Activated CD4-positive, alpha-beta T cell treated with anti-CD3 and anti-CD28 coated beads for 4 hours (primary cell): ENCODE measurements around the gene SPECC1.
"Not testable (repeated sequence)": the region's sequence is repeated elsewhere in the genome, so short reads cannot be mapped to it uniquely, and the experiment has no call there.

ENCODE experiments used
- DNase-seq, 2 donors: peaks; one replicate each; pipeline ENCODE4 v3.0.0-alpha.2; 2020

Gene SPECC1

GRCh38 chr17:20184977-20185619, 175.9 kb downstream of the SPECC1 start:
- no peak for DNase-seq

GRCh38 chr17:20187049-20187448, 177.9 kb downstream of the SPECC1 start:
- no peak for DNase-seq

- no peak for DNase-seq
Measured at GRCh38 chr17:20189302-20189701, 180.1 kb downstream of the SPECC1 start.

DNA sequence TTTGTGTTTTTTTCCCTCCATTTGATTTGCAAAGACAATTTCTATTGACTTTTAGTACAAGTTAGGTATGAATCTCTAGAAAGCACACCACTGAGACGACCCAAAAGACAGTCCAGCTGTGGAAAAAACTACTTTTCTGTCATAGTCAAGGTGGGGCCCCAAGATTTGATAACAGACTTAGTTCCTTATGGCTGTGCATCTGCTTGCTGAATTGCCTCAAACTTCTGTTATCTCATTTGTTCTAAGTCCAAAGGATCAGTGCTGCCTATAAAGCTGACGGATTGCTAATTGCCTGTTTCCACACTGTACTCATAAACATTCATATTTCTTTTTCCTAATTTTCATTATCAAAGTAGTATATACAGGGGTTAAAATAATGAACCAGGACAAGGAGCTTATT, 180.8 kb downstream of the SPECC1 start:
- no peak for DNase-seq

- DNase-seq: no peak
Measured at GRCh38 chr17:20190605-20191004, 181.4 kb downstream of the SPECC1 start.

- DNase-seq: no peak
Measured at GRCh38 chr17:20191056-20191455, 181.9 kb downstream of the SPECC1 start.

- not testable (repeated sequence) for DNase-seq
Measured at GRCh38 chr17:20196286-20196685, 187.1 kb downstream of the SPECC1 start.

DNA sequence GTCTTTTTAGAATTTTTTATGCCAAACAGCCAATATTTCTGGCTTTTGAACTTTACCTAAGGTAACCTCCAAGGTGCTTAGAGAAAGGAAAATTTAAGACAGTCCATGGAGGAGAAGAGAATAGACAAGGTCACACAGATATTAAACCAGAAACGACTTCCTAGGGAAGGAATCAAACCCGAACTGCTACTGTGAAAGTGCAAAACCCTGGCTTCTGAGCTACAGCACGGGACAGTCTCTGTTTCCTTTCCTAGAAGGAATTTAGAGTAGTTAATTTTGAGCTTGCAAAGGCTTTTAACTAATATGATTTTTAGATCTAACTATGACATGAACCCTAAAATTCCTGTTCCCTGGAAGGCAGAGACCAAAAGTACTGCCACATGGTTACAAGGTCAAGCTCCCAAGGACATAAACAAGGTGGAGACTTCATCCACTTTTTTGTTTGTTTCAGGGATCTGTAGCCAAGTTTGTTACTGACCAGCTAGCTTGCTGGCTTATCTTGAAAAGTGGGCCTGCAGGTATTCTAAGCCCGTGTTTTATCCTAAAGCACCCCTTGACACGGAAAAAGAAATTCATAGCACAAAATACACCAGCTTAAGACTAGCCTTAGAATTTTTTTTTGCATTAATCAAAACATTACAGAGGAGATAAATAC, 188.2 kb downstream of the SPECC1 start:
- no peak for DNase-seq

- no peak for DNase-seq
Measured at GRCh38 chr17:20200016-20200795, 191.0 kb downstream of the SPECC1 start.

- DNase-seq: no peak
Measured at GRCh38 chr17:20200865-20201458, 191.8 kb downstream of the SPECC1 start.

GRCh38 chr17:20202141-20202621, 193.0 kb downstream of the SPECC1 start:
- no peak for DNase-seq

DNA sequence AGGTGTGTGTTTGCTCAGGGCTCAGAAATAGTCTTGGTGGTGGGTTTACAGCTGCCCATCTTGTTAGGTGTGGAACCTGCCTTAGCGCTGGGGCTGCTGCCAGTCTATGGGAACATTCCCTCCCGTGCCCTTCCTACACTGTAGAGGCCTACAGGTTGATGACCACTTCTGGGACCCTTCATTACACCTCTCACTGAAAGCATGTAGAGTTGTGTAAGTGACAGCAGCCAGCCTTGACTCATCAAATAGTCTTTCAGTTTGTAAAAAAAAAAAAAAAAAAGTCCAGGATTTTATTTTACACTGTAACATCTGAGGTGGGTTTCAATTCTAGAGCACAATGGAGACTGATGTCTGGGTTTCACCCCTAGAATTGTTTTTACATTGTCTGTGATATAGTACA, 193.9 kb downstream of the SPECC1 start:
- DNase-seq: no peak

- DNase-seq: no peak
Measured at GRCh38 chr17:20203761-20204263, 194.7 kb downstream of the SPECC1 start.

DNA sequence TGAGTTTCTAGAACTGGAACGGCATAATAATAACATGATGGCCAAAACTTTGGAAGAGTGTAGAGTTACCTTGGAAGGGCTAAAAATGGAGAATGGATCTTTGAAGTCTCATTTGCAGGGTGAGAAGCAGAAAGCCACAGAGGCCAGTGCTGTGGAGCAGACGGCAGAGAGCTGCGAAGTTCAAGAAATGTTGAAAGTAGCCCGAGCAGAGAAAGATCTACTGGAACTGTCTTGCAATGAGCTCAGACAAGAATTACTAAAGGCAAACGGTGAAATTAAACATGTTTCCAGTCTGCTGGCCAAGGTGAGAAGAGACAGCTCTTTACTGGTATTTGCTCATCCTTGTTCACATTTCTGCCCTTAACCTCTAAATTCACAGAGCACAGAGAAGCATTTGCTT, 196.4 kb downstream of the SPECC1 start:
- DNase-seq: no peak

DNA sequence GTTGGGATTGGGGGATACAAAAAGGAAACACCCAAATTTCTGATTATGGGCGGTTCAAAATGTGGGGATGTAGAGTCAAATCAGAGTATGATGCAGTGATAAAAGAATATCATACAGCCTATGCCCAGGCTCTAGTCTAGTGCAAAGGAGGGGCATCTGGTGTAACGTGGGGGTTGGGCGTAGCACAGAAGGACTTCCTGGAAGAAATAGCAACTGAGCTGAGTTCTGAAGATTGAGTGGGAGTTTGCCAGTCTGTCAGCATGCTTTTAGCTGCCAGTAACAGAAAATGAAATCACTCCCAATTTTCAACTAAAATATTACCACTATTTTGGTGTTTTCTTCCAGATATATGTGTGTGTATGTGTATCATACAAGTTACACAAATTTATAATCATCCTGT, 196.9 kb downstream of the SPECC1 start:
- DNase-seq: peak; percentile 22 to 28

- no peak for DNase-seq
Measured at GRCh38 chr17:20206591-20206990, 197.4 kb downstream of the SPECC1 start.

- DNase-seq: no peak
Measured at GRCh38 chr17:20207262-20207985, 198.3 kb downstream of the SPECC1 start.

DNA sequence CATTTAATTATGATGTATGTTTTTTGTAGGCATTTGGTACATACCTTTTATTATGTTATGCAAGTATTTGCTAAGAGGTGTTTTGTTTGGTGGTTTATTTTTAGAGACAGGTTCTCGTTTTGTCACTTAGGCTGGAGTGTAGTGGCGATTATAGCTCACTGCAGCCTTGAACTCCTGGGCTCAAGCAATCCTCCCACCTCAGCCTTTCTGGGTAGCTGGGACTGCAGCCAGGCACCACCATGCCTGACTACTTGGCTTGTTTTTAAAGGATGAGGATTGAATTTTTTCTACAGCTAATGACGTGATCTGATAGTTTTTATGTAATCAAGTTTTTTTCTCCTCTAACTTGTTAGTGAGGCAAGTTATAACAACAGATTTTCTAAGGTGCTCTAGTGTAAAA, 199.6 kb downstream of the SPECC1 start:
- no peak for DNase-seq

- DNase-seq: no peak
Measured at GRCh38 chr17:20210180-20210579, 201.0 kb downstream of the SPECC1 start.

- DNase-seq: no peak
Measured at GRCh38 chr17:20210614-20211013, 201.5 kb downstream of the SPECC1 start.

DNA sequence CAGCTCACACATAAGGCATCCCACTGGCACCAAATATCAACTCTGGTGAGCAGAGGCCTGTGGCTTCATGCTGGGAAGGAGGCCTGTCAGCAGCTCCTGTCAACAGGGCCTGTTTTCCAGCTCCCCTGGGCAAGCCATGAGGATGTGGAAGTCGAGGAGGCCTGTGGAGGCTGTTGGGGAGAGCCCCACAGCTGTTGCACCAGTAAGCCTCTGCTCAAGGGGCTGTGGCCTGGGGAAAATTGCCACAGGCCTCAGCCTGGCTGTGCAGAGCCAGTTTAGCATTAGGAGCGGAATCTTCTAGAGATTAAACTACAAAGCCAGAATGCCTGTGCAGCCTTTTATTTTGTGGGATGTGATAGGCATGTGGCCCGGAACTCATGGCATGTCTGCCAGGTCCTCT, 202.1 kb downstream of the SPECC1 start:
- no peak for DNase-seq

- DNase-seq: no peak
Measured at GRCh38 chr17:20213449-20213848, 204.3 kb downstream of the SPECC1 start.

DNA sequence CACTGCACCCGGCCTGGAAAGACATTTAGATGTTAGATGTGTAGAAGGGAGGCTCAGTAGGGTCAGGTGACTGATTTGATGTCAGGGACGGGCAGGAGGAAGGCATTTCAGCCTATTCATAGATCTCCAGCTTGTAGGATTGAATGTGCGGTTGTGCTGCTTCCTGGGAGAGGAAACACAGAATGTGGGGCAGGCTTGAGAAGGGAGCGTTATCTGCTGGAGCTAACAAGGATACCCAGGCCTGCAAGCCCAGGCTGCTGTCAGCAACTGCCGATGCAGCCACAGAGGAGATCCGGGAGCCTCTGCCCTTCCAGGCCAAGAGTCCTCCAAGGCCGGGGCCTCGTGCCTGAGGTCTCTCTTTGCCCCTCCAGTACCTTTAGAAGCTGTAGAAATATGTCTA, 205.6 kb downstream of the SPECC1 start:
- DNase-seq: no peak
